ENCODE data around the gene SLC35G6.

SLC35G6 gene

GRCh38 chr17:7512105-7512504 is 30.9 kb downstream of the SLC35G6 start:
- H3K4me3 ChIP-seq (ENCODE audit: low read depth, low read length) = no peak overlapping the region
- no peak for DNase-seq (ENCODE audit: low read depth)

GRCh38 chr17:7512824-7513540 is 31.7 kb downstream of the SLC35G6 start:
- no peak for DNase-seq (ENCODE audit: low read depth)
- no peak overlapping the region for H3K4me3 ChIP-seq (ENCODE audit: low read depth, low read length)
- TF ChIP-seq CTCF (conservative IDR thresholded peaks at IDR 0.05; ENCODE audit: low read depth, low read length) = no peak

More at GRCh38 chr17:7512105-7512504, 30.9 kb downstream of the SLC35G6 start:
- TF ChIP-seq CTCF (conservative IDR thresholded peaks at IDR 0.05; ENCODE audit: low read depth, low read length) = no peak

DNA sequence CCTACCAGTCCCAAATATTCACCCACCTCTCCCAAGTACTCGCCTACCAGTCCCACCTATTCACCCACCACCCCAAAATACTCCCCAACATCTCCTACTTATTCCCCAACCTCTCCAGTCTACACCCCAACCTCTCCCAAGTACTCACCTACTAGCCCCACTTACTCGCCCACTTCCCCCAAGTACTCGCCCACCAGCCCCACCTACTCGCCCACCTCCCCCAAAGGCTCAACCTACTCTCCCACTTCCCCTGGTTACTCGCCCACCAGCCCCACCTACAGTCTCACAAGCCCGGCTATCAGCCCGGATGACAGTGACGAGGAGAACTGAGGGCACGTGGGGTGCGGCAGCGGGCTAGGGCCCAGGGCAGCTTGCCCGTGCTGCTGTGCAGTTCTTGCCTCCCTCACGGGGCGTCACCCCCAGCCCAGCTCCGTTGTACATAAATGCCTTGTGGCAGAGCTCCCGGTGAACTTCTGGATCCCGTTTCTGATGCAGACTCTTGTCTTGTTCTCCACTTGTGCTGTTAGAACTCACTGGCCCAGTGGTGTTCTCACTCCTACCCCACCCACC is 32.7 kb downstream of the SLC35G6 start:
- no peak for TF ChIP-seq CTCF (conservative IDR thresholded peaks at IDR 0.05; ENCODE audit: low read depth, low read length)
- H3K4me3 ChIP-seq (ENCODE audit: low read depth, low read length) = no peak overlapping the region
- no peak for DNase-seq (ENCODE audit: low read depth)

GRCh38 chr17:7515911-7516610 is 34.8 kb downstream of the SLC35G6 start:
- no peak for DNase-seq (ENCODE audit: low read depth)
- no peak for TF ChIP-seq CTCF (conservative IDR thresholded peaks at IDR 0.05; ENCODE audit: low read depth, low read length)
- no peak overlapping the region for H3K4me3 ChIP-seq (ENCODE audit: low read depth, low read length)

DNA sequence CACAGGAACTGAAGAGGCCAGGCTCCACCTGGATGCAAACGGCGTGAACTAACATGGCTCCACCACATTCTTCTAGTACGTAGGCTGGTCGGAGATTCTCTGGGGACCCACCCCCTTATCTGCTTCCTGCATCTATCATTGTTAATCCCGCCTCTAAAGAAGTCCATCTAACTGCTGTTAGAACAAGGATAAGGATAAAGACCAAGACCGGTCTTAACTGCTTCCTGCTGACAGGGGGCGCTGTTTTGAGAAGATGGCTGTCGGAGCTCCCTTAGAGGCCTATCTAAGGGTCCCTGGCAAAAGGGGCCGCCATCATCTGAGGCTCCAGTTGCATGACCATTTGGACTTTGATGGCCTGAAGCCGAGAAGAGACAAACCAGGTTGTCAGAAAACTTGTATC is 41.8 kb downstream of the SLC35G6 start:
- no peak overlapping the region for H3K4me3 ChIP-seq (ENCODE audit: low read depth, low read length)
- DNase-seq (ENCODE audit: low read depth) = peak; percentile 26
- TF ChIP-seq CTCF (conservative IDR thresholded peaks at IDR 0.05; ENCODE audit: low read depth, low read length) = peak; percentile 56

- no peak overlapping the region for H3K4me3 ChIP-seq (ENCODE audit: low read depth, low read length)
- no peak for TF ChIP-seq CTCF (conservative IDR thresholded peaks at IDR 0.05; ENCODE audit: low read depth, low read length)
- no peak for DNase-seq (ENCODE audit: low read depth)
Measured at GRCh38 chr17:7528842-7529241, 47.6 kb downstream of the SLC35G6 start.

Data from choroid plexus epithelial cell (primary cell).